Fibroblast of upper back skin (primary cell): ENCODE results near the gene GLYATL2.

Experiments used
- DNase-seq: peaks from one replicate; pipeline ENCODE4 v3.0.0-alpha.2; 2013

GLYATL2 gene, protein sequence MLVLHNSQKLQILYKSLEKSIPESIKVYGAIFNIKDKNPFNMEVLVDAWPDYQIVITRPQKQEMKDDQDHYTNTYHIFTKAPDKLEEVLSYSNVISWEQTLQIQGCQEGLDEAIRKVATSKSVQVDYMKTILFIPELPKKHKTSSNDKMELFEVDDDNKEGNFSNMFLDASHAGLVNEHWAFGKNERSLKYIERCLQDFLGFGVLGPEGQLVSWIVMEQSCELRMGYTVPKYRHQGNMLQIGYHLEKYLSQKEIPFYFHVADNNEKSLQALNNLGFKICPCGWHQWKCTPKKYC

DNA sequence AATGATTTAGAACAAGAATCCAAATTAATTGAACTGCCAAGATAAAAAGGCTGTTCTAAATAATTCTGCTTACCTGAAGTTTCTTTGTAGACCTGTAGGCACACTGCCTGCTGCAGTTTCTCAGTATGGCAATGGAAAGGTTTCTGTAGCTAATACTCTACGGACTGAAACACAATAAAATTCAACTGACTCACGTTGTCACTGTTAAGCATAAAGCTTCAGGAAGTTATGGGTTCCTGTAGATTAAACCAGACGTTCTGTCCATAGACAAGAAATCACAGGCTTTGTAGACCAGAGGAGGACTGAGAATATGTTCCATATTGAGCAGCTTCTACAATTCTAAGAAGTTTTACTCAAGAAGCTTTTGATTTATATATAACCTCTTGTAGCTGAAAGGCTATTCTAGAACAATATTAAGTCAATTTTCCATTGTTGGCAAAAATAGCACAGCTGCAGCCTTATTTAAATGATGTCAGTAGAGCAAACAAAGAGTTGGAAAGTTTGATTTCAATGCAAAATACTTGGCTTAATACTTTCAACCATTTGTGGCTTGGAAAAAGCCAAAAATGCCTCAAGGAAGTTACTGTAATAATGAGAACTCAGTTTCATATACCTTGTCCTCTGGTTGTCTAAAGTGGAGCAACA is at the start of gene GLYATL2:
GLYATL2 (minus strand) TSS at position 344 of the 645 bp plus-strand sequence. CDS start 5,092 bp downstream, outside the sequence.
- DNase-seq, result no peak

- DNase-seq, result no peak
Measured at GRCh38 chr11:58893899-58894298, 49.4 kb upstream of the GLYATL2 start.

- DNase-seq, result no peak
Measured at GRCh38 chr11:58888579-58888978, 44.1 kb upstream of the GLYATL2 start.

DNA sequence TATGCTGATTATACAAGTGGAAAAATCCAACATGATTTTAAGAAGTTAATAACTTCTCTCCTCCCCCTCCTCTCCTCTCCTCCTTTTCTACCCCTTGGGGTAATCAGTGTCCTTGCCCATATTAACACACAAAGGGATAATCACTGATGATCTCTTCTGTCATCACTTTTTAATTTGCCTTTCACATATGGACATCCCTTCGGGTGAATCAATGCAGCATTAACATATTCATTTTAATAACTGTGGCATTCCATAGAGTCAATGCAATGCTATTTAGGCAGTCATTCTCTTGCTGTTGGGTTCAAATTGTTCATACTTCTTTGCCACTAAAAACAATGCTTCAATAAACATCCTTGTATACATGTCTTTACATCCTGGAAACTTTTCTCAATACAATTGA is 42.9 kb upstream of the GLYATL2 start:
- no peak for DNase-seq

GRCh38 chr11:58880625-58881024 is 36.1 kb upstream of the GLYATL2 start:
- no peak for DNase-seq

GRCh38 chr11:58880166-58880565 is 35.7 kb upstream of the GLYATL2 start:
- no peak for DNase-seq

DNA sequence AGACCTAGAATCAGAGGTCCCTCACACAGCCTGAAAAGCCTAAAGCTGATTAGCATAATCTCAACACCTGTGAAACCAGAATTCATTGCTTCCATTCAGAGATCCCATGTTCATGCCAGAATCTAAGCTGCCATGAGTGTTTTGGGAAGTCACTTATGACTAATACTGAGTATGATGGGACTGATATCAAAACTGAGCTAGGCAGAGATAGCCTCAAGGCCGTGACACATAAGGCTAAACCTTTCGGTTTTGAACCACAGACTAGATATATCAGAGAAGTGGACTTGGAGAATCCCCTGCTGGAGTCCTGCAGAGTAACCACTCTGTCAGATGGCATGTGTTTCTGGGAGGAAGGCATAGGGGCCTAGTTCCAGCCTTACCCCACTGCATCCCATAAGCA is 23.1 kb upstream of the GLYATL2 start:
- no peak for DNase-seq

DNA sequence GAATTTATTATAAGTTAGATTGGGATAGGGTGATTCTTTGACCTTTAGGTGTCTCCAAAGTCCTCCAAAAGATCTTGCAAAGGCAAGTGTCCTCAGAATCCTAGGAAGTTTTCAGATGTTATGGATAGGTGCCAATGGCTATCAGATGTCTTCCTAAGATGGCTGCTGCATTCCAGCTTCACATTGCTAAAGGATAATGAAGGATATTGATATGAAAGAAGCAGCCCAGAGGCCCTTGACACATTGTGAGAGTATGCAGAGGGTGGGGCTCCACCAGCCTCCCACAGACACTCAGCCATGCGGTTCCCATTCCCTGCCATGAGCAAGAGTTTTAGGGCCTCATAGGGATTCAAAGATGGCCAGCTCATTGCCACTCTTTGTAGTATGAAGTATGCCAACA is 22.3 kb upstream of the GLYATL2 start:
- peak; percentile 23 for DNase-seq

DNA sequence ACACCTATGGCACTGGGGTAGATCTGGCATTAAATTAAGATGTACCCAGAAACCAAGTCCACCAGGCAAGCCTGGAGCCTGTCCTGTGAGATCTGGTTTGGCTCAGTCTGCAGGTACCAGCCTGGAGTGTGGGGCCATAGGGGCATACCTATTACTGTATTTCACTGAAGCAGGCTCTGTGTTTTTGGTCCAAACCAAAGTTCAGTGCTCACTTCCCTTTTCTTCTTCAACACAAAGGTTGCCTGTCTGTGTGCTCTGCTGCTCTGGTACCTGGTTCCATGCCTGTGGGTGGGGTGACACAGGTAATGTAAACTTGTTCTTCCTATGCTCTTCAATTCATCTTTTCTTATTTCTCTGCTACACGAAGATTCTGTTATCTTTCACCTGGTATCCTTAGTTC is 19.8 kb upstream of the GLYATL2 start:
- no peak for DNase-seq

GRCh38 chr11:58863697-58864096 is 19.2 kb upstream of the GLYATL2 start:
- no peak for DNase-seq

GRCh38 chr11:58861533-58861932 is 17.0 kb upstream of the GLYATL2 start:
- no peak for DNase-seq

DNA sequence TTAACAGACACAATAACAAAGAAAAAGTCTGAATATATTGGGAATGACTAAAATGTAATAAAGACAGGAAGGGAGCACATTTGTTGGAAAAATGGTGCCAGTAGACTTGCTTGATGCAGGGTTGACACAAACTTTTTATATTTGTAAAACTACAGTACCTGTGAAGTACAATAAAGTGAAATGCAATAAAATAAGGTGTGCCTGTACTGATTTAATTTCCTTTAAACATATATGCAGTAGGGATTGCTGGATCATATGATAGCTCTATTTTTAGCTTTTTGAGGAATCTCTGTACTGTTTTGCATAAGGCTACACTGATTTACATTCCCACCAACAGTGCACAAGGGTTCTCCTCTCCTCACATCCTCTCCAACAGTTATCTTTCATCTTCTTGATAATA is 12.3 kb upstream of the GLYATL2 start:
- DNase-seq, result no peak

- DNase-seq, result no peak
Measured at GRCh38 chr11:58845386-58845785, 882 bp upstream of the GLYATL2 start.

DNA sequence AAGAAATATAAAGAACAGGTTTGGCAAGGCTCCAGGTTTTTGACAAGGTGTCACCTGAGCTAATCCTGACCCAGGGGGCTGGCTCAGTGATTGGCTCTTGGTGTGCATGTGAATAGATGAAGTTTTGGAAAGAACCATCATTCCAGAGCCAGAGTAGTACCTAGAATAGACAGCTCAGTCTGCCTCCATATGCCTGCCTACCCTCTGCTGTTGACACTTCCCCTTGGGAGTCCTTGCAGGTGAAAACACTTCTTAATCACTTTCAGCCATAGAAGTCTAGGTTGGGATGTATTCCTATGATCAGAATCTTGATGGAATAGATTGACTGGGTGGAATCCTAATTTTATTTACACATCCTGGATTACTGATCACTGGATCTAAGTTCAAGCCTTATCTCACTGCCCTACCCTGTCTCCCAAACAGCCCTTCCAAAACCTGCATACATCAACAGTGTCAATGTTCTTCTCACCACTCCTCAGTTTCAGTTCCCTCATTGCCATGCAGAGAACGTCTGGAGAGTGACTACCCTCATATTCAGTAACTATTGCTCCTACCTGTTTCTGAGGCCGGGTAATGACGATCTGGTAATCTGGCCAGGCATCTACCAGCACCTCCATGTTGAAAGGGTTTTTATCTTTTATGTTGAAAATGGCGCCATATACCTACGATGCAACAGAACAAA is 6.7 kb downstream of the GLYATL2 start:
- DNase-seq, result no peak

GRCh38 chr11:58832056-58832645 is 12.4 kb downstream of the GLYATL2 start:
- peak; percentile 67 for DNase-seq

DNA sequence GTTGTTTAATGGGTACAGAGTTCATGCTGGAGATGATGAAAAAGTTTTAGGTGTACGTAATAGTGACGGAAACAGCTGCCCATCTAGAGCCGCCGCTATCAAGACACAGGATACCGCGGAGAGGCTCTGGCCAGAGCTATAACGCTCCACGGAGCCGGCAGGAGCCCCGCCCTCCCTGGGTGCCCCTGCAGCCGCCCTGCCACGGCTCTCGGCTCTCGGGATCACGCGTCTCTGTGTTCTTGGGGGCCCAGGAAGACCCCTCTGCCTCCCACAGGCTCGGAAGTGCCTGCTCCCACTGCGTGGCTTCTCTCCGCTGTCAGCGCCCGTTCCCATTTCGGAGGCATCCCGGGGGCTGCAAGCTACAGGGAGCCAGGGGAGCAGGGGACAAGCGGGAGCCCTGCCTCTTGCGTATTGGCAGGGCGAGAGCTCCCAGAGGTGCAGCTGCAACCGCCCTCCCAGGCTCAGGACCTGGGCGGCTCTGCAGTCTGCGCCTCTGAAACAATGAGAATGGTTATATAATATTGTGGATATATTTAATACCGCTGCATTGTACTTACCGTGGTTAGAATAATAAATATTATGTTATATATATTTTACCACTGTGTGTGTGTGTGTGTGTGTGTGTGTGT is 13.7 kb downstream of the GLYATL2 start:
- DNase-seq, result no peak

GRCh38 chr11:58829786-58830185 is 14.7 kb downstream of the GLYATL2 start:
- peak; percentile 91 for DNase-seq

DNA sequence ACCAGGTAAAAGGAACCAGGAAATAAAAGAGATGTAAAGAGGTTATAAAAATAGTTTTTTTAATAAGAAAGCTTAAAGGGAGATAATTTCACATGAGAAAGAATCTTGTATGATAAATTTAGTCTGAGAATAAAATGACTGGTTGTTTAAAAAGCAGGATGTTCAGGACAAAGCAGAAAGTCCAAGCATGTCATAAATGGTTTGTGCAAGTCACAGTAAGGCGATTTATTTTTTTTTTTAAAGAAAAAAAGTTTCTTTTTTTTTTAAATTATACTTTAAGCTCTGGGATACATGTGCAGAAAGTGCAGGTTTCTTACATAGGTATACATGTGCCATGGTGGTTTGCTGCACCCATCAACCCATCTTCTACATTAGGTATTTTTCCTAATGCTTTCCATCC is 30.8 kb downstream of the GLYATL2 start:
- DNase-seq, result no peak

DNA sequence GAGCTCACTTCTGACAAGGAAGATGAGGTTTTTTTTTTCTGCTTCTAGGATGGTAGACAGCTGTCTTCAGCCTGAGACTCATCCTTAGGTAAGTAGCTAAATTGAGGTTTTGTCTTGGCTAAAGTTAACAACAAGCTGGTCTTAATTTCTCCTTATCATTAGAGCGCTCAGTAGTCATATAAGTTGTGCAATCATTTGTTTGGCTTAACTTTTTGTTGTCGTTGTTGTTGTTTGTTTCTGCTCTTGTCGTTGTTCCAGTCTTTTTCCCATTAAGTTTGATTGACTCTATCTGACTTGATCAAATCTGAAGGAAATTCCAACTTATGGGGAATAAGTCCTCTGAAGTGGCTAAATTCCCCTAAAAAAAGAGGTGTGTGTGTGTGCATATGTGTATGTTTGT is 33.0 kb downstream of the GLYATL2 start:
- no peak for DNase-seq

DNA sequence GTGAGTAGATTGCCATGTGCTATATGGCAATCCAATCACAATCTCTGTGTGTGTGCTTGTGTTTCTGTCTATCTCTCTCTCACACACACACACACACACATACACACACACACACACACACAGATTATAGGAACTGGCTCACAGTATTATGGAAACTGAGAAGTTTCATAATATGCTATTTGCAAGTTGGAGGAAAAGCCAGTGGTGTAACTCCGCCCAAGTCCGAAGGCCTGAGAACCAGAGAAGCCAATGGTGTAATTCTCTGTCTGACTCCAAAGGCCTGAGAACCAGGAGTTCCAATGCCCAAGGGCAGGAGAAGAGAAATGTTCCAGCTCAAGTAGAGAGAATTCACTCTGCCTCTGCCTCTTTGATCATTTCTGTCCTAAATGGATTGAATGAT is 37.2 kb downstream of the GLYATL2 start:
- no peak for DNase-seq

GRCh38 chr11:58805065-58805464 is 39.4 kb downstream of the GLYATL2 start:
- peak; percentile 4 for DNase-seq

DNA sequence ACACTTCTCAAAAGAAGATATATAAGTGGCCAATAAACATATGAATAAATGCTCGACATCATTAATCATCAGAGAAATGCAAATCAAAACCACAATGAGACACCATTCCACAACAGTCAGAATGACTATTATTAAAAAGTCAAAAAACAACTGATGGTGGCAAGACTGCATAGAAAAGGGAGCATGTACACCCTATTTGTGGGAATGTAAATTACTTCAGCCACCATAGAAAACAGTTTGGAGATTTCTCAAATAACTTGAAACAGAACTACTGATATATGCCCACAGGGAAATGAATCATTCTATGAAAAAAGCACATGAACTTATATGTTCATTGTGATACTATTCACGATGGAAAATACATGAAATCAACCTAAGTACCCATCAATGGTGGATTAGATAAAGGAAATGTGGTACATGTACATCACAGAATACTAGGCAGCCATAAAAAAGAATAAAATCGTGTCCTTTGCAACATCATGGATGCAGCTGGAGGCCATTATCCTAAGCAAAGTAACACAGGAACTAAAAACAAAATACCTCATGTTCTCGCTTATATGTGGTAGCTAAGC is 42.4 kb downstream of the GLYATL2 start:
- no peak for DNase-seq

GRCh38 chr11:58801302-58801701 is 43.2 kb downstream of the GLYATL2 start:
- DNase-seq, result no peak
